ENCODE data around the gene PAX7.

DNA sequence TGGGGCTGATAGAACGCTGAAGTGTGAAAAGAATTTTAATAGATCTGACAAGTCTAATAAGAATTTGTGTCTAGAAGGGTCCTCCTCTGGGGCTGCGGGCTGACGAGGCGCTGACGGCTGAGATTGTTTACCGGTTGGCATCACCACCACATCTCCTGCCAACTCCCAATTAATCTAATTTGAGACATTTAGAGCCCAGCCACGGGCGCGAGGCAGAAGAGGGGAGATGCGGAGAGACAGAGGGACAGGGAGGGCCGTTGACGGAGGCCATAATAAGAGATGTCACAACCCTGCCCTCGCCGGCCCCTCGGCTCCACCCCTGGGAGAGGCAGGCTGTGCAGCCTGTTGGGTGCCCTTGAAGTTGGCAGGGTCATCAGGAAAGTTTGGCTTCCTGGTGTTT, 109.3 kb downstream of the PAX7 start:
- TF ChIP-seq, protein P1, sequence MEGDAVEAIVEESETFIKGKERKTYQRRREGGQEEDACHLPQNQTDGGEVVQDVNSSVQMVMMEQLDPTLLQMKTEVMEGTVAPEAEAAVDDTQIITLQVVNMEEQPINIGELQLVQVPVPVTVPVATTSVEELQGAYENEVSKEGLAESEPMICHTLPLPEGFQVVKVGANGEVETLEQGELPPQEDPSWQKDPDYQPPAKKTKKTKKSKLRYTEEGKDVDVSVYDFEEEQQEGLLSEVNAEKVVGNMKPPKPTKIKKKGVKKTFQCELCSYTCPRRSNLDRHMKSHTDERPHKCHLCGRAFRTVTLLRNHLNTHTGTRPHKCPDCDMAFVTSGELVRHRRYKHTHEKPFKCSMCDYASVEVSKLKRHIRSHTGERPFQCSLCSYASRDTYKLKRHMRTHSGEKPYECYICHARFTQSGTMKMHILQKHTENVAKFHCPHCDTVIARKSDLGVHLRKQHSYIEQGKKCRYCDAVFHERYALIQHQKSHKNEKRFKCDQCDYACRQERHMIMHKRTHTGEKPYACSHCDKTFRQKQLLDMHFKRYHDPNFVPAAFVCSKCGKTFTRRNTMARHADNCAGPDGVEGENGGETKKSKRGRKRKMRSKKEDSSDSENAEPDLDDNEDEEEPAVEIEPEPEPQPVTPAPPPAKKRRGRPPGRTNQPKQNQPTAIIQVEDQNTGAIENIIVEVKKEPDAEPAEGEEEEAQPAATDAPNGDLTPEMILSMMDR (IDR thresholded peaks at IDR 0.05; ENCODE audit: low read depth, low read length) = no peak
- no peak for TF ChIP-seq EZH2phosphoT487 (IDR thresholded peaks at IDR 0.05; ENCODE audit: low read depth)
